SK-N-SH (cell line): Measurements from ENCODE around the gene GULP1. TPM values are rescaled to one million over a fixed set of nuclear protein-coding genes. Genes with fewer than 3 reads are reported as not detected.
"Not testable (repeated sequence)": the region's sequence is repeated elsewhere in the genome, so short reads cannot be mapped to it uniquely, and the experiment has no call there.

Source experiments
- CTCF ChIA-PET: fragments of 300-600, 350-600 bp; formaldehyde crosslinking; extraction: SDS; loops from one replicate; lab custom pipeline; 2021; lab: Yijun Ruan, JAX
- POLR2A ChIA-PET: fragments of 350-600 bp; sonication (Branson Sonifier 250); formaldehyde crosslinking; extraction: SDS; loops from one replicate; lab custom pipeline; 2020; ENCODE audit warnings: antibody characterized with exemption, inconsistent platforms; lab: Yijun Ruan, JAX
- DNase-seq: peaks from one replicate; pipeline ENCODE4 v3.0.0; 2012
- H2AFZ ChIP-seq: fragments of 200-600 bp; sonication (generic); 2 replicates; pipeline ENCODE4 v1.8.1; 2016; ENCODE audit warnings: antibody characterized with exemption, mild to moderate bottlenecking, low read depth
- H3F3A ChIP-seq: fragments of 200-600 bp; sonication (generic); replicated peaks from 2 replicates; pipeline ENCODE3; 2016; ENCODE audit warnings: antibody characterized with exemption, mild to moderate bottlenecking; ENCODE audit not compliant: insufficient read depth
- H3K27ac ChIP-seq, 2 experiments: fragments of 200-500 bp in 1 of 2; fragments of 200-600 bp in 1 of 2; sonication (Bioruptor generic) in 1 of 2; sonication (generic), shearing (Covaris generic) in 1 of 2; 2 replicates each; pipeline versions ENCODE4 v1.5.1 to v1.6.1; 2014 to 2016; ENCODE audit warnings: low read depth in 2 of 2, inconsistent platforms in 1 of 2, low read length in 1 of 2, mild to moderate bottlenecking in 1 of 2, mixed read lengths in 1 of 2
- H3K27me3 ChIP-seq: fragments of 200-600 bp; sonication (generic), shearing (Covaris generic); 2 replicates; pipeline ENCODE4 v1.6.1; 2016; ENCODE audit warnings: mixed run types; ENCODE audit not compliant: insufficient read depth
- H3K36me3 ChIP-seq, 2 experiments: fragments of 200-500 bp in 1 of 2; fragments of 200-600 bp in 1 of 2; sonication (Bioruptor generic) in 1 of 2; sonication (generic) in 1 of 2; replicated peaks in 1 of 2; 2 replicates each; pipeline versions ENCODE3 to v1.5.1; 2014 to 2016; ENCODE audit warnings: low read length in 1 of 2, mild to moderate bottlenecking in 1 of 2; ENCODE audit not compliant: insufficient read depth in 2 of 2, control insufficient read depth in 1 of 2
- H3K4me1 ChIP-seq, 2 experiments: fragments of 200-500 bp in 1 of 2; fragments of 200-600 bp in 1 of 2; sonication (Bioruptor generic) in 1 of 2; sonication (generic), shearing (Covaris generic) in 1 of 2; 2 replicates each; pipeline versions ENCODE4 v1.5.1 to v1.6.1; 2014 to 2016; ENCODE audit warnings: low read depth in 1 of 2, low read length in 1 of 2, mixed run types in 1 of 2; ENCODE audit not compliant: insufficient read depth in 2 of 2, control insufficient read depth in 1 of 2
- H3K4me2 ChIP-seq: fragments of 200-600 bp; sonication (generic), shearing (Covaris generic); 2 replicates; pipeline ENCODE4 v1.6.1; 2017; ENCODE audit warnings: mixed run types
- H3K4me3 ChIP-seq, 2 experiments: fragments of 200-500 bp in 1 of 2; fragments of 200-600 bp in 1 of 2; sonication (Bioruptor generic) in 1 of 2; sonication (generic), shearing (Covaris generic) in 1 of 2; 2 replicates each; pipeline versions ENCODE4 v1.5.1 to v1.8.1; 2014 to 2016; ENCODE audit warnings: low read depth in 2 of 2, inconsistent platforms in 1 of 2, low read length in 1 of 2, mild to moderate bottlenecking in 1 of 2, mixed read lengths in 1 of 2, moderate library complexity in 1 of 2
- H3K79me2 ChIP-seq: fragments of 200-600 bp; sonication (generic); 2 replicates; pipeline ENCODE4 v1.8.1; 2017; ENCODE audit warnings: mild to moderate bottlenecking; ENCODE audit not compliant: insufficient read depth
- H3K9ac ChIP-seq: fragments of 200-600 bp; sonication (generic); 2 replicates; pipeline ENCODE4 v1.6.1; 2017; ENCODE audit warnings: mixed run types
- H3K9me2 ChIP-seq: fragments of 200-600 bp; sonication (generic); 2 replicates; pipeline ENCODE4 v1.6.1; 2017; ENCODE audit warnings: mixed run types
- H3K9me3 ChIP-seq: fragments of 200-600 bp; sonication (generic); 2 replicates; pipeline ENCODE4 v1.6.1; 2017; ENCODE audit warnings: mixed run types, mild to moderate bottlenecking, moderate library complexity
- H4K20me1 ChIP-seq: fragments of 200-600 bp; sonication (generic); 2 replicates; pipeline ENCODE4 v1.6.1; 2017; ENCODE audit warnings: mild to moderate bottlenecking, mixed run types; ENCODE audit not compliant: insufficient read depth
- CHD2 ChIP-seq: fragments of 150-350 bp; IDR thresholded peaks from 2 replicates; pipeline ENCODE4 v1.6.1; 2018; ENCODE audit warnings: low read length; ENCODE audit not compliant: partially characterized antibody
- ELF1 ChIP-seq: IDR thresholded peaks from 2 replicates; pipeline ENCODE4 v1.4.0; 2012
- EP300 ChIP-seq, 2 experiments: IDR thresholded peaks; 2 replicates each; pipeline versions ENCODE4 v1.4.0 to v1.6.1; 2012; ENCODE audit warnings: borderline replicate concordance in 1 of 2, low read depth in 1 of 2, low read length in 1 of 2
- EZH2phosphoT487 ChIP-seq: fragments of 200-600 bp; sonication (generic); IDR thresholded peaks from 2 replicates; pipeline ENCODE4 v1.6.1; 2017; ENCODE audit warnings: low read depth, mixed run types, mild to moderate bottlenecking, antibody characterized with exemption, moderate library complexity, borderline replicate concordance
- FOXM1 ChIP-seq: IDR thresholded peaks from 2 replicates; pipeline ENCODE4 v1.4.0; 2012; ENCODE audit warnings: low read depth, mild to moderate bottlenecking
- GATA2 ChIP-seq: sonication (generic); formaldehyde crosslinking; IDR thresholded peaks from 2 replicates; pipeline ENCODE4 v1.5.0; 2020; ENCODE audit warnings: mild to moderate bottlenecking, missing genetic modification reagents
- IRF3 ChIP-seq: fragments of 150-350 bp; IDR thresholded peaks from 2 replicates; pipeline ENCODE4 v1.6.1; 2016; ENCODE audit warnings: mild to moderate bottlenecking, low read depth, low read length
- JUND ChIP-seq: IDR thresholded peaks from 2 replicates; pipeline ENCODE4 v1.4.0; 2012
- MEF2A ChIP-seq: IDR thresholded peaks from 2 replicates; pipeline ENCODE4 v1.4.0; 2012; ENCODE audit warnings: low read depth, borderline replicate concordance
- MXI1 ChIP-seq: IDR thresholded peaks from 2 replicates; pipeline ENCODE4 v1.6.1; 2012; ENCODE audit warnings: mild to moderate bottlenecking, low read depth, low read length, improper control_type of control experiment
- PBX3 ChIP-seq: IDR thresholded peaks from 2 replicates; pipeline ENCODE4; 2012
- RAD21 ChIP-seq: IDR thresholded peaks from 2 replicates; pipeline ENCODE4 v1.6.1; 2012; ENCODE audit warnings: mild to moderate bottlenecking, low read length
- REST ChIP-seq: IDR thresholded peaks from 2 replicates; pipeline ENCODE4 v1.6.1; 2012; ENCODE audit warnings: mild to moderate bottlenecking, low read depth, low read length, moderate library complexity
- RFX5 ChIP-seq: IDR thresholded peaks from 2 replicates; pipeline ENCODE4 v1.6.1; 2012; ENCODE audit warnings: mild to moderate bottlenecking, improper control_type of control experiment, low read length
- RXRA ChIP-seq: IDR thresholded peaks from 2 replicates; pipeline ENCODE4 v1.4.0; 2012; ENCODE audit warnings: low read depth, mild to moderate bottlenecking, borderline replicate concordance
- TAF1 ChIP-seq: IDR thresholded peaks from 2 replicates; pipeline ENCODE4 v1.6.1; 2012; ENCODE audit warnings: low read depth, mild to moderate bottlenecking, low read length, moderate library complexity, borderline replicate concordance
- TCF12 ChIP-seq: IDR thresholded peaks from 2 replicates; pipeline ENCODE4 v1.4.0; 2012
- USF1 ChIP-seq: IDR thresholded peaks from 2 replicates; pipeline ENCODE4 v1.4.0; 2012; ENCODE audit warnings: low read depth, borderline replicate concordance
- YY1 ChIP-seq: IDR thresholded peaks from 2 replicates; pipeline ENCODE4 v1.4.0; 2012; ENCODE audit warnings: low read depth, mild to moderate bottlenecking
- WGBS: methylation state at CpG from one replicate; pipeline ENCODE4 v1.1.6; 2017; ENCODE audit warnings: low lambda C conversion rate; 5-methylcytosine and 5-hydroxymethylcytosine counted together
- polyA plus RNA-seq, 3 experiments: library from polyadenylated mRNA; depleted of rRNA; stranded (reverse); fragments of >200 nt; gene quantifications; 2 replicates each; pipeline ENCODE4 v1.2.3, GENCODE V29; 2012

GULP1 gene
- polyA plus RNA-seq, 1 of the 3 experiments (the other 2 are of a cell fraction), result 33.8 TPM

GRCh38 chr2:188557081-188557480 lies 265.4 kb downstream of the GULP1 start:
- Histone ChIP-seq H3K27me3 (no peaks in the 10 kb centered on the region), H3K9ac (no peak overlapping the region), H3F3A (no peaks in the 10 kb centered on the region), H3K79me2 (no peaks in the 10 kb centered on the region), H3K36me3 (peaks cover 0 to 25% of the 10 kb centered on the region in 2 experiments), H3K4me2 (no peak overlapping the region), H3K9me3 (no peaks in the 10 kb centered on the region; the same call in 1 of the 2 replicates), H3K4me3 (no peak overlapping the region), H3K4me1 (no peaks in the 10 kb centered on the region), H4K20me1 (no peaks in the 10 kb centered on the region), H2AFZ (no peak overlapping the region), H3K9me2 (no peaks in the 10 kb centered on the region), H3K27ac (no peak overlapping the region)
- DNase-seq, result no peak
- ChIA-PET CTCF (no interaction called here), POLR2A (no interaction called here)
- no peak for TF ChIP-seq JUND
- no peak for TF ChIP-seq PBX3
- TF ChIP-seq TAF1, result no peak
- no peak for TF ChIP-seq REST
- TF ChIP-seq RFX5, result no peak
- no peak for TF ChIP-seq MEF2A
- no peak for TF ChIP-seq CHD2
- no peak for TF ChIP-seq RXRA
- TF ChIP-seq FOXM1, result no peak
- no peak for TF ChIP-seq GATA2 (CRISPR knock-in tag)
- no peak for TF ChIP-seq RAD21
- TF ChIP-seq TCF12, result no peak
- no peak for TF ChIP-seq YY1
- TF ChIP-seq MXI1, result no peak
- TF ChIP-seq USF1, result no peak
- TF ChIP-seq EZH2phosphoT487, result no peak
- no peak for TF ChIP-seq IRF3
- no peak for TF ChIP-seq ELF1
- no peak for TF ChIP-seq EP300 (IDR thresholded peaks at IDR 0.05; ENCODE audit: borderline replicate concordance in 1 of 2, low read depth in 1 of 2, low read length in 1 of 2)
- WGBS, result 71% methylated on average over 1 of the region's 1 CpG

- H3K27me3 ChIP-seq, H3K9me3 ChIP-seq, H3K9me2 ChIP-seq, DNase-seq, H3K27ac ChIP-seq, H3K4me3 ChIP-seq, H2AFZ ChIP-seq, H3K4me2 ChIP-seq, H3F3A ChIP-seq, POLR2A ChIA-PET, H3K9ac ChIP-seq, H3K79me2 ChIP-seq, H4K20me1 ChIP-seq, H3K4me1 ChIP-seq: not testable (repeated sequence)
- peaks cover 0 to 31% of the 10 kb centered on the region in 2 experiments for H3K36me3 ChIP-seq
- CTCF ChIA-PET, result interaction anchor here (0.5 kb wide), 1 partner anchor 406 kb away, joined by 3 read pairs; no protein-coding TSS in a partner anchor
- 88% methylated on average over 2 of the region's 2 CpGs for WGBS
These were observed 267.8 kb downstream of the GULP1 start for GRCh38 chr2:188559455-188559854.
